Epithelial cell of alveolus of lung (primary cell): ENCODE results near the gene SURF2. TPM values are rescaled to one million over a fixed set of nuclear protein-coding genes. Genes with fewer than 3 reads are reported as not detected.

Experiments used
- total RNA-seq: library from RNA; depleted of rRNA; stranded (reverse); fragments of >200 nt; gene quantifications from 2 replicates; pipeline ENCODE4 v1.2.1, GENCODE V29; 2015

Gene SURF2
- total RNA-seq, result 10.0 and 14.5 TPM in 2 replicates

DNA sequence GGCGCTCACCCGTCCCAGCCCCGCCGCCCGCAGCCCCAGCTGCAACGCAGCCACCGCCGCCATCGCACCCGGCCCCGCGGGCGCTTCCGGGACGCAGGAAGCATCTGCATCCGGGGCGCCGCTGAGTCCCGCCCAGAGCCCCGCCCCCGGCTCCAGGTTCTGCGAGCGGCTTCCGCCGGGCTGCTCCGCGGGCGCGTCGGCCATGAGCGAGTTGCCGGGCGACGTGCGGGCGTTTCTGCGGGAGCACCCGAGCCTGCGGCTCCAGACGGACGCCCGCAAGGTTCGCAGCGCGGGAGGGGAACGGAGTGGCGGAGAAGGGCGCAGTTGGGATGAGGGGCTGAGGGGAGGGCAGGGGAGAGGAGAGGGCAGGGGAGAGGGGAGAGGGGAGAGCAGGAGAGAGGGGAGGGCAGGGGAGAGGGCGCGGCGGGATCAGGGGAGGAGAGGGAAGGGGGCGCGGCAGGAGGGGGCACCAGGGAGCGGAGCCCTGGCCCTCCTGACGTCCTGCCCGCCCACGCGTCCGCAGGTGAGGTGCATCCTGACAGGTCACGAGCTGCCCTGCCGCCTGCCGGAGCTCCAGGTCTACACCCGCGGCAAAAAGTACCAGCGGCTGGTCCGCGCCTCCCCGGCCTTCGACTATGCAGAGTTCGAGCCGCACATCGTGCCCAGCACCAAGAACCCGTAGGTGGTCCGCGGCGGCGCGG is at the start of gene SURF2, which contains the start of gene SURF1:
SURF2 (plus strand) TSS at position 160 of the 701 bp plus-strand sequence; CDS start at position 203, 43 bp downstream.
SURF1 (minus strand) TSS at position 97 of the 701 bp plus-strand sequence; CDS start at position 63, 34 bp downstream.

DNA sequence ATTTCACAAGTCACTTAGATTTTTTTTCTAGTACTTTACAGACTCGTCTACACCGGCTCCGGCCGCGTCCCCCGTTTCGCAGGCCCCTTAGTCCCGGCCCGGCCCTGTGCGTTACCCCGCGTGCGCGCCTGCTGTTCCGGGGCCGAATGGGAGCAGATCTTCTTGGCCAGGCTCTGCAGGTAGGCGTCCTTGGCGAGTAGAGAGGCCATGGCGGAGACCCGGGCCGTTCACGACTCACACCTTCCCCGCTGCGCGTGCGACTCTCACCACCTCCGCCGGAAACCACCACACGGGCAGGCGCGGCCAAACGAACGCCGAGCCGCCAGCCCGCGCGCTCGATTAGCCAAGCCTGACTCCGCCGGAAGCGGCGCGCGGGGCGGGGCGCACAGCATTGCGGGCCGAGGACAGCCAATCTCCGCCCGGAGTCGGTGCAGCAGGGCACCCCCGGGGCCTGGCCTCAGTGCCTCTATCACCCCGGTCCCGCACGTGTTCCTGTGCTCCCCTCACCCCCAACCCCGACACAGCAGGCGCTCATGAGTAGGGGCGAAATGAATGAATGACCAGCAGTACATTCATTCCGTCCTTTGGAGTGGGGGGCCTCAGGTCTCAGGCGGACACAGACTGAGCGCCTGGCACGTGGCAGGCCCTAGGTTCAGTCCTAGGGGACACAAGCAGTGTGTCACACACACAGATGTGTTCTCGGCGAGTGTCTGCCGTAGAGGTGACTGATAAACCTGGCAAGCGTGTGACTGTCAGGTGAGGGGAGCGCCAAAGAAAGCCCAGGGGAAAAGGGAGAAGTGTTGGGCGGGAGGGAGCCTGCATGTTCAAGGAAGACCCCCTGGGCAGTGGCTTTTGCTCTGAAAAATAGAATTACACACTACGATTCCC is 20.2 kb upstream of the SURF2 start, which contains the start of gene SURF6:
SURF6 (minus strand) TSS at position 265 of the 888 bp plus-strand sequence; CDS start at position 209, 56 bp downstream.

DNA sequence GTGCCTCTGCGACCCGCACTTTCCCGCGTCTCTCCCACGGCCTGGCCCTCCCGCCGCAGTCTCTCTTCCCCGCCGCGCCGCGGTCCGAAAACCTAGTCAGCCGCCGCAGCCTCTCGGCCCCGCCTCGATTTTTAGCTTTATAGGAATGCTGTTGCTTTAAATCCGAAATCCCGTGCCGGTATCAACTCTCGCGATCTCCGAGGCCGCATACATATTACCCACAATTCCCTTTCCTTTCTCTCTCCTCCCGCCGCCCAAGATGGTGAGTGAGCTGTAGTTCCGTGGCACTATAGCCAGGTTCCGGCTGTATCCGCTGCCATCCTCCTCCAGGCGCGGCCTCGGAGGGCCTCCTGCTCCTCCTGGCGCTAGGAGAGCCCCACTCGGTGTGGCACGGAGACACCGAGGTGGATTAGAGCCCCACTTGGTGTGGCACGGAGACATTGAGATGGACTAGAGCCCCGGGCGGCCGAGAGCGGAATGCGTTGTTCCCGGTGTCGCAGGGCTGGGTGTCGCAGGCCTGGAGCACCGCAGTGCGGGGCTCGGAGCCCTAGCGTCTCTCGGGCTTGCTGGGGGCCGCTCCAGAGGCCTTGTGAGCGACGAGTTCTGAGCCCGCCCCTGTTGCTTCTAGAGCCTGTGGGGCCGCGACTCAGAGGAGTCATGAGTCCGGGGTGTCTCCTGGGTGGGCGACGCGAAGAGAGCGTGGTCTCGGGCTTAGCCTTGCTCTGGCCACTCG is 8.2 kb upstream of the SURF2 start, which contains the start of the genes MED22 and RPL7A:
MED22 (minus strand) TSS at position 147 of the 733 bp plus-strand sequence. CDS start 1,469 bp downstream, outside the sequence.
RPL7A (plus strand) TSS at position 234 of the 733 bp plus-strand sequence; CDS start at position 260, 26 bp downstream.

DNA sequence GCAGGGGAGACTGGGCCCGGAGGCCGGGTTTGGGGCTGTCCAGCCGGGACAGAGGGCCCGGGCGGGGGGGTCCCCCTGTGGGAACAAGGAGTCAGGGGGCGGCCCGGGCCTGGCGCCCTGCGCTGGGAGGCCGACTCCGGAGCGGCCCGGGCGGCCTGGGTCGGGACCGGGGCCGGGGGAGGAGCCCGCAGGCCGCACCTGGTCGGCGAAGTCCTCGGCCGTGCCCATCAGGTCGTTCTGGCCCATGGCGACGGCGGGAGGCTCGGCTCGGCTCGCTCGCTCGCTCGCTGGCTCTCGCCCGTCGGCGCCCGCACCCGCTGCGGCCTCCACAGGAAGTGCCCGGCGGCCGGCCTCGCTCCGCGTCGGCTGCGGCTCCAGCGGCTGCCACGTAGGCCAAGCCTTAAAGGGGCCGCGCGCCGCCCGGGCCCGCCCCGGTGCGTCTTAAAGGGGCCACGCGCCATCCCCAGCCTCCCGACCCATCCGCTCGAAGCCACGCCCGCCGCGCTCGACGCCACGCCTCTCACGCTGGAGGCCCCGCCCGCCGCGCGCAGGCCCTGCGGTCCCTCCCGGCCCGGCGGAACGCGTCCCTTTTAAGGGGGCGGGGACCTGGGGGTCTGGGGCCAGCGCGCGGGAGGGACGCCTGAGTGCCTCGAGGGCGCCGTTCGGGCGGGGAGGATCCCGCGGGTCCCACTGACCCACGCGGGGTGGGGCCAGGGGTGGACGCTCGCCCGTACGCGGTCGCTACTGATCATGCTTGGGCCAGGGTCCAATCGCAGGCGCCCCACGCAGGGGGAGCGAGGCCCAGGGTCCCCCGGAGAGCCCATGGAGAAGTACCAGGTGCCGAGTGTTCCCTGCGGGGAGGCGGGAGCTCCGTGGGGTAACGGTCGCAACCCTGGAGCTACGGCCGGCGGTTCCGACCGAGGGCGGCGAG is 19.6 kb downstream of the SURF2 start, which contains the start of the genes STKLD1 and SURF4:
STKLD1 (plus strand) TSS at position 643 of the 931 bp plus-strand sequence; CDS start at position 751, 108 bp downstream.
SURF4 (minus strand) TSS at position 337 of the 931 bp plus-strand sequence; CDS start at position 246, 91 bp downstream.

Other genes with a start within 250 kb of the SURF2 start
- 14.9 and 17.5 TPM in 2 replicates for gene RALGDS, start 235.3 kb upstream of the SURF2 start, total RNA-seq
- gene GBGT1, start 192.6 kb upstream of the SURF2 start, total RNA-seq, result 5.7 and 15.4 TPM in 2 replicates
- gene OBP2B, start 147.3 kb upstream of the SURF2 start, total RNA-seq, result not detected in 2 replicates
- gene ABO, start 81.3 kb upstream of the SURF2 start, total RNA-seq, result not detected in 2 replicates
- gene SURF6, start 20.4 kb upstream of the SURF2 start, total RNA-seq, result 12.8 and 18.4 TPM in 2 replicates
- 19.3 and 20.9 TPM in 2 replicates for gene MED22, start 8.4 kb upstream of the SURF2 start, total RNA-seq
- 3,220 and 5,278 TPM in 2 replicates for gene RPL7A, start 8.3 kb upstream of the SURF2 start, total RNA-seq
- gene SURF1, start 63 bp upstream of the SURF2 start, total RNA-seq, result 37.9 TPM in 2 replicates
- 295 and 445 TPM in 2 replicates for gene SURF4, start 19.5 kb downstream of the SURF2 start, total RNA-seq
- gene STKLD1, start 19.8 kb downstream of the SURF2 start, total RNA-seq, result 0.13 and 1.4 TPM in 2 replicates
- gene REXO4, start 61.5 kb downstream of the SURF2 start, total RNA-seq, result 14.7 and 18.2 TPM in 2 replicates
- gene ADAMTS13, start 65.8 kb downstream of the SURF2 start, total RNA-seq, result 0.39 and 4.0 TPM in 2 replicates
- gene CACFD1, start 103.4 kb downstream of the SURF2 start, total RNA-seq, result 5.8 and 9.4 TPM in 2 replicates
- gene SLC2A6, start 122.5 kb downstream of the SURF2 start, total RNA-seq, result 3.5 and 28.6 TPM in 2 replicates
- 1.0 TPM in 1 of 2 replicates, not detected in the other for gene MYMK, start 168.4 kb downstream of the SURF2 start, total RNA-seq
- 0.26 and 2.4 TPM in 2 replicates for gene ADAMTSL2, start 178.2 kb downstream of the SURF2 start, total RNA-seq